Stromal cell of bone marrow (primary cell): ENCODE measurements around the gene C1orf198.

ENCODE experiments used
- DNase-seq: peaks from one replicate; pipeline ENCODE4 v3.0.0-alpha.2; 2012; ENCODE audit warnings: low read depth

Gene C1orf198

GRCh38 chr1:230892018-230892491, 23.7 kb upstream of the C1orf198 start:
- DNase-seq = no peak

GRCh38 chr1:230891413-230891812, 23.1 kb upstream of the C1orf198 start:
- no peak for DNase-seq

- DNase-seq = no peak
Observed at GRCh38 chr1:230884646-230885045, 16.3 kb upstream of the C1orf198 start.

GRCh38 chr1:230883967-230884366, 15.6 kb upstream of the C1orf198 start:
- DNase-seq = no peak

DNA sequence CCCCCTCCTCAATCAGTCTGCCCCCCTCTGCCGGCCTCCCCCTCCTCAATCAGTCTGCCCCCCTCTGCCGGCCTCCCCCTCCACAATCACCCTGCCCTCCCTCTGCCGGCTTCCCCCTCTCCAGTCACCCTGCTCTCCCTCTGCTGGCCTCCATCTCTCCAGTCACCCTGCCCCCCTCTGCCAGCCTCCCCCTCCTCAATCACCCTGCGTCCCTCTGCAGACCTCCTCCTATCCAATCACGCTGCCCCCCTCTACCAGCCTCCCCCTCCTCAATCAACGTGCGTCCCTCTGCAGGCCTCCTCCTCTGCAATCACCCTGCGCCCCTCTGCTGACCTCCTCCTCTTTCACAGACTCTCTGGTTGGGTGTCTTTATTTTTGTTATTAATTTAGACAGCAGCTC, 11.5 kb upstream of the C1orf198 start:
- DNase-seq = no peak

DNA sequence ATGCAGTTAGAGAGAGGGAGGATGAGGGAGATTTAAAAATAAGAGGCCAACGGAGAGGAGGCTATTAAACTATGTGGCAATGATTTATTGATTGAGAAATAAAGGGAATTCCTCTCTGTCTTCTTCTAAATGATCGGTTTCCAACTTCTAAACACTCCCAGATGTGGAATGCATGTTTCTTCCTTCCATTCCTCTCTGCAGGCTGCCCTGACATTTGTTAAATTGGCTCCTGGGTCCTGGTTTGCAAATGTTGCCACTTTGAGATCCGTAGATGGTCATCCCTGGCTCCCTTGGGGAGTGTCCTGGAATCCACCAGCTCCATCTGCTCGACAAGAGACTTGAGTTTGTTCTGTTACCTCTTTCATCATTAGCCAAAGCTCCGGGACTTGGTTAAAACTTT, 10.3 kb upstream of the C1orf198 start:
- DNase-seq = peak; percentile 53

DNA sequence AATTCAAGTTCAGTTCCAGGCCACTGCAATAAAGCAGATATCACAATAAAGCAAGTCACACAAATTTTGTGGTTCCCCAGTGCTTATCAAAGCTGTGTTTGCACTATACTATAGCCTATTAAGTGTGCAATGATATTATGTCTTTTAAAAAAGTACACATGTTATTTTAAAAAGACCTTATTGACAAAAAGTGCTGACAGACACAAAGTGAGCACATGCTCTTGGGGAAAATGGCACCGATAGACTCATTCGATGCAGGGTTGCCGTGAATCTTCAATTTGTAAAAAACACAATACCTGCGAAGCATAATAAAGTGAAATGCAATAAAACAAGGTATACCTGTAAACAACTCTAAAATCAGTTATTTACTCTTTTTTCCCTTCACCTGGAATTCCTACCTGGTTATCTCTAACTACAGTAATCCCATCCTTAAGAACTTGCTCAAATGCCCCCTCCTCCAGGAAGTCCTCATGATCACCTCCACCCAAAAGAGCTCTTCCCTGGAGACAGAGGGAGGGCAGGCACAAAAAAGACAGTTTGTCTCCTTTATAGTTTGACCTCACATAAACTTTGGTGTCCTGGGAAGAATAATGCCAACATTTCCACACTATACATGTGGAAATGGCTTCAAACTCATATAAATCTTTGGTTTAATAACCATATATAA, 9.7 kb upstream of the C1orf198 start:
- DNase-seq = no peak

DNA sequence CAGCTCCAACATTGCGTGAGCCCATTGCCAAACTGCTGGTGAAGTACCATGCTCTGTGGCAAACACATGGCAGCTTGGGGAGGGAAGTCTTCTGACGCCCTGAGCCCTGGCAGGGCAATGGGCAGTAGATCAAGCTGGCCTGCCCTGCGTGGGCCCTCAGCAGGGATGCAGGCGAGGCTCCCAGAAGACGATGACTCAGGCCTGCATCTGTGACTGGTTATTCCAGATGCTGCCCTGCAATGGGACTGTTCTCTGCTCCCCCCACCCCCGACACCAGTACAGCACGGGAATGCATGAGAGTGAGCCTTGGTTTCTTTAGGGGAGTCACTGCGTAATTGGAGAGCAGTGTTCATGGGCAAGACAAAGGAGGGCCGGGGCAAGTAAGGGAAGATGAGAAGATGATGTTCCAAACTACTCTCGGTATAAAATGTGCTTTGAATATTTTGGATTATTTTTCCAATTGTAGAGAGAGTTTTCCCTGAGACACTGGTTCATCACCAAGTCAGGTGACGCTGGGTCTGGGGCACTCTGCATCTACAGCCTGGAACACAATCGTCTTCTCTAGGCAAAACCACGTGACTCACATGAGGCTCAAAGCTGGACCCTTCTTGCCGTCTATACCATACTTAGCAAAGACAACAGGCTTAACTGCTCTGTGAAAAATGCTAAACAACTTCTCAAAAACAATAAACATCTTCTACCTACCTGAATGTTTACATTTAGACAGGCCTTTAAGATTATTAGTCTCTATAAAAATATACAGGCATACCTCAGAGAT, 9.0 kb upstream of the C1orf198 start:
- DNase-seq = no peak

- no peak for DNase-seq
Observed at GRCh38 chr1:230876660-230877059, 8.3 kb upstream of the C1orf198 start.

- DNase-seq = no peak
Observed at GRCh38 chr1:230875370-230875769, 7.0 kb upstream of the C1orf198 start.

DNA sequence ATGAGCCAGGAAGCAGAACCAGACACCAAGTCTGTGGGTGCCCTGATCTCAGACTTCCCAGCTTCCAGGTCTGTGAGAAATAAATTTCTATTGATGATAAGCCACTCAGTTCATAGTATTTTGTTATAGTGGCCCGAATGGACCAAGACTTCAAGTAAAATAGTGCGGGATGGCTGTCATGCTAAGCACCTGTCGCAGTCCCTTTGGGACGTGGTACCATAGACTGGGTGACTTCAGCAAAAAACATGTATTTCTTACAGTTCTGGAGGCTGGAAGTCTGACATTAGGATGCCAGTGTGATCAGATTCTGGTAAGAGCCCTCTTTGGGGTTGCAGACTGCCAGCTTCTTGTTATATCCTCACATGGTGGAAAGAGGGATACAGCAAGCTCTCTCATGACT, 2.6 kb upstream of the C1orf198 start:
- DNase-seq = no peak

GRCh38 chr1:230869500-230869899, 1.2 kb upstream of the C1orf198 start:
- DNase-seq = no peak

- no peak for DNase-seq
Observed at GRCh38 chr1:230868736-230869385, 540 bp upstream of the C1orf198 start.

GRCh38 chr1:230867101-230867902, 1.0 kb downstream of the C1orf198 start:
- DNase-seq = no peak

GRCh38 chr1:230866171-230867070, 1.9 kb downstream of the C1orf198 start:
- DNase-seq = no peak

DNA sequence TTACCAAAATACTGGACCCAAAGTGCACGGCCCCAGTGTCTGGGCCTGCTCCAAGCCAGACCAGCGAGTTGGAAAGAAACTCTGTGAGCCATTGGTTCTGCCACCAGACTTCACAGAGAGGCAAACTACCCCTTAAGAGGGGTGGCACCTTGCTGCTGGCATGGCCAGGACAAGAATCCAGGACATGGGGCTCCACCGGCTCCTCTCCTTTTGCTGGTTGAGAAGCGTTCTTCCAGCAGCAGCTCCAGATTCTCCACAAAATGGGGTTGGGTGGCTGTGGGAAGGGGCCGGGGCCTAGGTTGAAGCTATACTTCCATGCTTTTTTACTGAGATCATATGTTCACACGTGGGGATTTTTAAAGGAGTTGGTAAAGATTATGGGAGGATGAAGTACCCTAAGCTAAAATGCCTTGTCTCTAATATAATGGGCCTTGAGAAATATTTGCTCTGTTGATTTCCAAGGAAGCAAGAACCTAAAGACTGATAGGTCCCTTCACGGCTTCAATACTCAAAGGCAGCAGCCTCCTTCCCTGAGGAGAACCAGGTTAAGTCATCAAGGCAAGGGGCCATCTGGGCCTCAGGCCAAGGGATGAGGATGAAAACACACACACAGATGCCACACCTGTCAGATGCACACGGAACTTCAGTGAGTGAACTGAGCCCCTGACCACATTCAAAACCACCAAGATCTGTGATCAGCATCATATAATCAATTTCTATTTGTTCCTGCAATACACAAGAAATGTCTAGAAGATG, 3.1 kb downstream of the C1orf198 start:
- no peak for DNase-seq

GRCh38 chr1:230864441-230864840, 3.9 kb downstream of the C1orf198 start:
- DNase-seq = no peak

DNA sequence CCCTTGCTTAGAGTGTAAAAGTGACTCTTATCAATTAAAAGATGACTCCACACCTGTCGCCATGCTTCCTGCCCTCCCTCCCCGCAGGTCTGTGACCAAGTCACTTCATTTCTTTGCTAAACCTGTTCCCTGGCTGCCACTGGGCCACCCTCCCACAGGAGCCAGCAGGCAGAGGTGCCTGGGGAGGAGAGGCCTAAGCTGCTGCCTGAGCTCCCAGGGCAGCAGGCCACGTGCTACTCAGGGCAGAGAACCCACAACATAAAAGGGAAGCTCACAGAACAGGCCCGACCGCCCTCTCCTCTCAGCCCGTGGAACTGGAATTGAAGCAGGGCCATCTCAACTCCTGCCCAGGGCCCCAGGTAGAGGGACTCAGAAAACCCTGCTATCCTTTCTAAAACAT, 4.9 kb downstream of the C1orf198 start:
- DNase-seq = no peak

- no peak for DNase-seq
Observed at GRCh38 chr1:230861970-230862595, 6.2 kb downstream of the C1orf198 start.

- no peak for DNase-seq
Observed at GRCh38 chr1:230861489-230861888, 6.8 kb downstream of the C1orf198 start.
